HUDEP-2 (cell line): ENCODE results near the gene TBCEL.
"Not testable (repeated sequence)": the region's sequence is repeated elsewhere in the genome, so short reads cannot be mapped to it uniquely, and the experiment has no call there.

ENCODE experiments used
- DNase-seq, 76 experiments: peaks; one replicate each; lab custom pipeline; 2025; ENCODE audit not compliant: unreplicated experiment in 76 of 76; lab: John Stamatoyannopoulos, UW

TBCEL gene

DNA sequence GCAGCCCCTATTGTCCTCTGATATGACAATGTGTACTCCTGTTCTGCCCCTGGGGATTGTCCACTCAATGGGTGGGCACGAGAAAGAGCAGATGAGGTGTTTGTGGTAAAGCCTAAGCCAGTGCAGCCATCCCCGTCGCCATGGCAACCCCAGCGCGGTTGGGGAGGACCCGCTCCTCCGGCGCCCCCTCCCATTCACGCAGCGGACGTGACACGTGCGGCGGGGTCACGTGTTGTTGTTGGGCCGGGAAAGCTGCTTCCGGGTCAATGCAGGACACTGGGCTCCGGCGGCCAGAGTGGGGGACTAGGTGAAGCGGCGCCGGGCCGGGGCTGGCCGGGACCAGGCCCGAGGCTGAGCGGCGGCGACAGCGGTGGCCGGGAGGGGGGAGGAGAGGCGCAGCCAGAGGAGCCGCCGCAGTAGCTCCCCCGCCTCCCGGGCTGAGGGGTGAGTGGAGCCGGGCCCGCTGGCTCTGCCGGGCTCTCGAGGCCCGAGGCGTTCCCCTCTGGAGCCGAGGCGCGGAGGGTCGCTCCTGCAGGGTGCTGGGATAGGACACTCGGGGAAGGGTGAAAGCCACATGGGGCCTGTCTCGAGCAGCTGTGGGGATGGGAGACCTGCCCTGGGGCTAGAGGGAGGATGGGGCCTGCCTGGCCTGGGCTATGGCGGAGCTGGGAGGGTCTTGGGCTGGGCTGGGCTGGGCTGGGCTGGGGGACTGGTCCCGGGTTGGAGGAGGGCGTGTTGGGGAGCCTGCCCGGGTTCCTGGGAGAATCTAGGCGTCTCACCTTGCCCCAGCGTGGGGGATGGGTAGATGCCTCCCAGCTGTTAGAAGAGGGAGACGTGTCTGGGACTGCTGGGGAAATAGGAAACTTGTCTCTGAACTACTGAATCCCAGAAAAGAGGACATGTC is at the start of gene TBCEL:
TSS of gene TBCEL (plus strand) at position 255 of the 904 bp plus-strand sequence. CDS start 21,589 bp downstream, outside the sequence.
- DNase-seq, result peak in 75 of 76 experiments; percentile 7 to 88 (median 73)

DNA sequence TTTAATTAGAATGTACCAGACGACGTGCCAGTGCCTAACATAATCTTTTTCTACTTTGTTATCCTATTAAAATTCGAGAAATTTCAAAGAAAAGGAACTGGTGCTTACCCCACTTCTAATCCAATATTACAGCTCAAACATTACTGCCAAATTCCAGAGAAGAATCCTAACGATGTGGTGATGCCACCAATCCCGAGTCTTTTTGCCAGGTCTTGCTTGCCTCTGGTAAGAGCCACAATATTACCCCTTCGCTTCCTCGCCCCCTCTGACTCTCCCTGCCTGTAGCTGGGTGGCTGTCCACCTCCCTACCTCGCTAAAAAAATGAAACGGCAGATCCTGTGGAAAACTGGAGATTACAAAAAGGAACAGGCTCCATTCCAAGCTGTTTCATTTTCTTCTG is 49.4 kb upstream of the TBCEL start:
- no peak for DNase-seq

DNA sequence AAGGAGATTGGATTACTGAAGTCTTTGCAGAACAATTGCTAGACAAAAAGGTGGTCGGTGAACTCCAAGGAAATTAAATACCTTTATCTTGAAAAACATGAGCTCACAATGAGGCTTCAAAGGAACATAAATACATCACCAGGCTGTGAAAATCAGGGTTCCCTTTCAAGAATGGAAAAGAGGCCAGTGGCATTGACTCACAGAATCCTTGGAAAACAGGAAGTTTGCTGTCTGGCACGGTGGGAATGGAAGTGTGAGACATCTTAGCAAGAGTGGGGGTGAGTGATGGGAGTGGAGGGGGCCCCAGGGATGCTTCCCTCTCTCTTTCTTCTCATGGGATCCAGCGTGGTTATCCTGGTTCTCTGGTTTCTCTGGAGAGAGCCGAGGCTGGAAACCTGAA is 48.9 kb upstream of the TBCEL start:
- DNase-seq, result no peak

DNA sequence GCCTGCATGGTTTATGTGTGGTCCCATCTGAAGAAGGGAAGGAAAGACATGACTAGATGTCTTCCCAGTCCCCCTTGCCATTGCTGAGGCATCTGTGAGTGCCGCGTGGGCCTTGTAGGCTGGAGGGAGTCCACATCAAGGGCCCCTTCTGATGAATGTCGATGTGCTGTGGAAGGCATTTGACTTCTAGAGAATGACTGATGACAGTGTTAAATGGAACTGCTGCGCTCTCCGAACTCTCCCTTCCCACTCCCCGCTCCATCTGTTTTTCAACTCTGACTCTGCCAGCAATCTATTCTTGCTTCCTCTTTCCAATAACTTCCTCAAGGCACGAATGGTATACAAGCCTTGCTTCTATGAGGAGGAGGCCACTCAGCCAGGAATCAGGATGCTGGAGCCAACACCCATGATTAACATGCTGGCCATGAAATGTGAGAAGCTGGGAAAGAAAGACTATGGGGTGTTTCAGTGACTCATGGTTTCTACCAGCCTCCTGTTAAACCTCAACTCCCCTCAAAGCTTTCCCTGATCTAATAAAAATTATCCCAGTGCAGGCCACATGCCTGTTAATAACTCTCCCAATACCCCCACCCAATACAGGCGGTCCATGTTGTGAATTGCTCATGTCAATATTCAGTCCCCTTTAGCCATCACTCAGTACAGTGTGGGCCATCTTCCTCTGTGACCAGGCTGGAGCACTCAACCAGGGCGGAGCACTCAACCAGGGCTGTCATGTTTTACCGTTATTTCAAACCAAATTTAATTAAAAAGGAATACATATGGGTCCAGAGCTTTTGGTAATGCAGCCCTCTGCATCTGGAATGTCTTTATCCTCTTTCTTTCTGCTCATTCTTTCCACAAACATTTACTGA is 46.4 kb upstream of the TBCEL start:
- no peak for DNase-seq

GRCh38 chr11:120978701-120979100 is 45.2 kb upstream of the TBCEL start:
- no peak for DNase-seq

DNA sequence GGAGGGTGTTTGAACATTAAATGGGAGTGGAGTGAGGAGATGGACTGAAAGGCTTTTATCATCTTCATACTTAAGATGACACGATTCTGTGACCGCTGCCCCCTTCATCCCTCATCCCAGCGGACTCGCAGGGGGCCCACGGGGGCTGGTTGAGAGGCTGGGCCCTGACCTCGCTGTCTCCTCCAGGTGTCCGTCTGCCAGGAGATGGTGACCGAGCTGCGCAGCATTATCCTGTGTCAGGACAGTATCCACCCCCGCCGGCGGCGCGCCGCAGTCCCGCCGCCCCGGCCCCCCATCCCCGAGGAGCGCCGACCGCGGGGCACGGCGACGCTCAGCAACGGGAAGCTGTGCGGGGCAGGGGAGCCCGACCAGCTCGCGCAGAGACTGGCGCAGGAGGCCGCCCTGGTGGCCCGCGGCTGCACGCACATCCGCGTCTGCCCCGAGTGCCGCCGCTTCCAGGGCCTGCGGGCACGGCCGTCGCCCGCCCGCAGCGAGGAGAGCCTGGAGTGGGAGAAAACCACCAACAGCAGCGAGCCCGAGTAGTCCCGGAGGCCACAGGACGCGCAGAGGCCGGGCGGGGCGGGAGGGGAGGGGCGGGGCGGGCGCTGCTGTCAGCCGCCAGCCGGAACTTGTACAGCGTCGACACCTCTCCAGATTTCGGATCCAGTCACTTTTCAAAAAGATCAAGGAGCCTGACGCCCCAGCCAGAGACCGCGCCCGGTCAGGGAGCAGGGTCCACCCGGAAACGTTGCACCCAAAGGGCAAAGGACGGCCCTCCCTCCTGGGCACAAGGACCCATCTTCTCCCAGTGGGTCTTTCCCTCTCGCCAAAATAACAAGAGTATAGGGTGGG is 38.0 kb upstream of the TBCEL start:
- DNase-seq, result peak in 16 of 76 experiments; percentile 1 to 15 (median 8)

DNA sequence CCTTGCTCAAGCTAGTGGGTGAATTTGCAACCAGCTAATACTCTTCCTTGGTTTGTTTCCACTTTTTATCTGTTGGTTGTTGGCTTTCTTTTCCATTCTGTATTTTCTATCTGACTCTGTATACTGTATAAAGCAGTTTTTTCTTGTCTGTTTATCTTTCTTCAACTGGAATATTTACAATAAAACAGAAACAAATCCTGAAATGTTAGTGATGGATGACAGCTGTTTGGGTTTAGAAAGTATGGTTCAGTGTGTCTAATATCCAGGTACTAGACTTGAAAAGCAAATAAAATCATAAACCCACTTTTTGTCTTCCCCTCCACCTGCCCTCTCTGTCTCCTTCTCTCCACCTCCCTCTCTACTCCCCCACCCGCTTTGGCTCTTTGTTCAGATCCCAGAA is 35.3 kb upstream of the TBCEL start:
- DNase-seq, result no peak

GRCh38 chr11:120991830-120992686 is 31.8 kb upstream of the TBCEL start:
- no peak for DNase-seq

GRCh38 chr11:120994091-120994859 is 29.6 kb upstream of the TBCEL start:
- no peak for DNase-seq

GRCh38 chr11:120995184-120995583 is 28.7 kb upstream of the TBCEL start:
- DNase-seq, result no peak

GRCh38 chr11:120996973-120997372 is 26.9 kb upstream of the TBCEL start:
- DNase-seq, result no peak

DNA sequence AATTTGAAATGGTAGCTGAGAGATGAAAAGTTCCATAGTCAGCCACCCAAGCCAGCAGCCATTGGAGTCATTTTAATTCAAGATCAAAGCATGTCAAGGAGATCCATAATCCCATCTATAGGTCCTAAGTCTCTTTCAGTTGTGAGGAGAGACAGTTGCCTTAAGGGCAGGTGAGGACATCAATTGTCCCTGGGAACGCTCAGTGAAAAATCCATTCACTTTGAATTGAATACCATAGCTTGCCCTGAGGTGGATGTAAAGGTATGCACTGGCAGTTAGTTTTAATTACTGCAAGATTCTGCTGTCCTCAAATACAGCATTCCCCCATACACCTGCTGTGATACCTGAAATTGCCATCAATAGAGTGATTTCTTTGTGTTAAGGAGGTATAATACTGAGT is 25.3 kb upstream of the TBCEL start:
- no peak for DNase-seq

GRCh38 chr11:121004206-121004840 is 19.6 kb upstream of the TBCEL start:
- no peak for DNase-seq

DNA sequence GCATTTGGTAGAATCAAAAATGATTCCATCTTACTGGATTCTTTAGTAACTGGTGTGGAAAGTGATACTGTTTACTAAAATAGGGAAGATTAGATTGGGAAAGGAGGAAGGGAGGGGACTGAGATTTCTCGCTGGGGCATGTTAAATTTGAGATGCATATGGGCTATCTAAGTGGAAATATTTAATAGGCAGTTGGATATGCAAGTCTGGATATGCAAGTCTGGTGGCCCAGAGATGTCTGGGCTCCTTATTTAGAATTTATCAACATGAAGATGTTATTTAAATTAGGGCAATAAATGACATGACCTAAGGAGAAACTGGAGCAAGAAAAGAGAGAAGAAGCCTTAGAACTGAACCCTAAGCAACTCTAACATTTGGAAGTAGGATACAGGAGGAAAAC is 17.0 kb upstream of the TBCEL start:
- no peak for DNase-seq

GRCh38 chr11:121008551-121008950 is 15.4 kb upstream of the TBCEL start:
- DNase-seq, result no peak

DNA sequence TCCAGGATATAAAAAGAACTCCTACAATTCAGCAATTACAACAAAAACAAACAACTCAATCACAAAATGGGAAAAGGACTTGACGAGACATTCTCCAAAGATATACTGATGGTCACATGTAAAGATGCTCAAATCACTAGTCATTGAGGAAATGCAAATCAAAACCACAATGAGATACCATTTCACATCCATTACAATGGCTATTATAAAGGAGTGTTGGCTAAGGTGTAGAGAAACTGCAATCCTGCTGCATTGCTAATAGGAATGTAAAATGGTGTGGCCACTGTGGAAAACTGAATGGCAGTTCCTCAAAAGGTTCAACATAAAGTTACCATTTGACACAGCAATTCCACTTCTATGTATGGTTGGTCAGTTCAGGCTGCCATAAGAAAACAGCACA is 11.8 kb upstream of the TBCEL start:
- DNase-seq, result no peak

GRCh38 chr11:121018746-121019145 is 5.2 kb upstream of the TBCEL start:
- DNase-seq, result no peak

- not testable (repeated sequence) for DNase-seq
These were observed 2.2 kb upstream of the TBCEL start for GRCh38 chr11:121021718-121022117.
